Upper lobe of left lung (tissue), 6 donors: ENCODE data around the gene AKAP6. TPM values are rescaled to one million over a fixed set of nuclear protein-coding genes. Genes with fewer than 3 reads are reported as not detected.

Experiments
- ATAC-seq, 2 donors: fragments of 200-7000 bp; cut with Tn5 transposase; one replicate each; pipeline ENCODE4 v1.9.1; 2022; ENCODE audit warnings: mild to moderate bottlenecking in 2 of 2, moderate library complexity in 2 of 2; ENCODE audit not compliant: low FRiP score in 2 of 2
- DNase-seq, 2 donors: peaks; one replicate each; pipeline ENCODE4 v3.0.0-alpha.2; 2019 to 2020
- H3K27ac ChIP-seq, 4 donors: fragments of 200-600 bp; sonication (generic); one replicate each; pipeline ENCODE4 v1.5.1; 2016 to 2019
- H3K27me3 ChIP-seq, 4 donors: fragments of 200-600 bp; sonication (generic); one replicate each; pipeline ENCODE4 v1.5.1; 2017 to 2019
- H3K36me3 ChIP-seq, 4 donors: fragments of 200-600 bp; sonication (generic); one replicate each; pipeline ENCODE4 v1.5.1; 2016 to 2019
- H3K4me1 ChIP-seq, 4 donors: fragments of 200-600 bp; sonication (generic); one replicate each; pipeline ENCODE4 v1.5.1; 2018 to 2019
- H3K4me3 ChIP-seq, 4 donors: fragments of 200-600 bp; sonication (generic); one replicate each; pipeline ENCODE4 v1.5.1; 2017 to 2019; ENCODE audit warnings: mild to moderate bottlenecking in 2 of 4, moderate library complexity in 1 of 4
- H3K9me3 ChIP-seq, 4 donors: fragments of 200-600 bp; sonication (generic); one replicate each; pipeline ENCODE4 v1.5.1; 2018 to 2019
- EP300 ChIP-seq, 4 donors: sonication (generic); formaldehyde crosslinking; IDR thresholded peaks; one replicate each; pipeline ENCODE4 v1.5.1; 2017; ENCODE audit warnings: antibody characterized with exemption in 4 of 4, control low read depth in 2 of 4
- POLR2A ChIP-seq, 4 donors: fragments of 450-650 bp; IDR thresholded peaks; one replicate each; pipeline ENCODE4 v1.5.1; 2016 to 2017; ENCODE audit warnings: antibody characterized with exemption in 4 of 4, mild to moderate bottlenecking in 2 of 4
- POLR2AphosphoS5 ChIP-seq, 2 donors: sonication (generic); formaldehyde crosslinking; IDR thresholded peaks; one replicate each; pipeline ENCODE4 v1.5.1; 2017; ENCODE audit warnings: antibody characterized with exemption in 2 of 2
- WGBS, 2 donors: methylation state at CpG; one replicate each; pipeline ENCODE4 v1.1.5; 2017 to 2018; 5-methylcytosine and 5-hydroxymethylcytosine counted together
- total RNA-seq, 6 donors: library from RNA; depleted of rRNA in 4 of 6; stranded (reverse); fragments of >200 nt in 4 of 6; gene quantifications; one replicate each; pipeline versions ENCODE4 v1.1.0 to v1.2.1, GENCODE V29; 2016 to 2021
- TF ChIP-seq, protein P1 (sequence below), 6 experiments: fragments of 450-650 bp in 4 of 6; fragments of 200-600 bp in 2 of 6; sonication (generic) in 2 of 6; IDR thresholded peaks; one replicate each; pipeline ENCODE4 v1.5.1; 2016 to 2019; ENCODE audit warnings: antibody characterized with exemption in 6 of 6
- donor health status: DM: no; HTN: no; CAD: no; lungs with moderate emphysema.
- donor health status: DM: no; HTN: yes; CAD: no; lungs with severe emphysema.

AKAP6 gene
- total RNA-seq, 6 donors from 2014 or later = 6.2 to 27.7 (median 10.7) TPM

DNA sequence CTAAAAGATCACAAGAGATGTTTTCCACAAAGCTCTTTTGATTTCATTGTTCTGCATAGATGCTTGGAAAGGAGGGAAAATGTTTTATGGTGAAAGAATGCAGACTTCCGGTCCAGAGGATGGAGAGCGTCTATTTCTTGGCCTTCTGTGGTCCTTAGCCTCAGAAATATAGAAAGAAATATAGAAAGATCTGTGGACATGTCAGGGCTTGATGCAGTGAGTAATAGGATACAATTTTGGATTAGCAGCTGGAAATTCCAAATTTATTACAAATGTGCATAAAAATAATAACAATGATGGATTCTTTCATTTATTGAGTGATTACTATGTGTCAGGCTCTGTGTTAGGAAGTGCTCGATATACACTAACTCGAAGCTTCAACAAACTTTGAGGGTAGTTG, 20.2 kb downstream of the AKAP6 start:
- Histone ChIP-seq H3K4me3 (no peak overlapping the region), H3K27me3 (no peaks in the 10 kb centered on the region), H3K36me3 (no peaks in the 10 kb centered on the region), H3K4me1 (no peaks in the 10 kb centered on the region), H3K9me3 (no peaks in the 10 kb centered on the region), H3K27ac (no peak overlapping the region)
- DNase-seq (no peak), ATAC-seq (no peak)
- TF ChIP-seq, protein P1, sequence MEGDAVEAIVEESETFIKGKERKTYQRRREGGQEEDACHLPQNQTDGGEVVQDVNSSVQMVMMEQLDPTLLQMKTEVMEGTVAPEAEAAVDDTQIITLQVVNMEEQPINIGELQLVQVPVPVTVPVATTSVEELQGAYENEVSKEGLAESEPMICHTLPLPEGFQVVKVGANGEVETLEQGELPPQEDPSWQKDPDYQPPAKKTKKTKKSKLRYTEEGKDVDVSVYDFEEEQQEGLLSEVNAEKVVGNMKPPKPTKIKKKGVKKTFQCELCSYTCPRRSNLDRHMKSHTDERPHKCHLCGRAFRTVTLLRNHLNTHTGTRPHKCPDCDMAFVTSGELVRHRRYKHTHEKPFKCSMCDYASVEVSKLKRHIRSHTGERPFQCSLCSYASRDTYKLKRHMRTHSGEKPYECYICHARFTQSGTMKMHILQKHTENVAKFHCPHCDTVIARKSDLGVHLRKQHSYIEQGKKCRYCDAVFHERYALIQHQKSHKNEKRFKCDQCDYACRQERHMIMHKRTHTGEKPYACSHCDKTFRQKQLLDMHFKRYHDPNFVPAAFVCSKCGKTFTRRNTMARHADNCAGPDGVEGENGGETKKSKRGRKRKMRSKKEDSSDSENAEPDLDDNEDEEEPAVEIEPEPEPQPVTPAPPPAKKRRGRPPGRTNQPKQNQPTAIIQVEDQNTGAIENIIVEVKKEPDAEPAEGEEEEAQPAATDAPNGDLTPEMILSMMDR (IDR thresholded peaks at IDR 0.05) = no peak
- TF ChIP-seq POLR2A (IDR thresholded peaks at IDR 0.05) (no peak), EP300 (IDR thresholded peaks at IDR 0.05) (no peak), POLR2AphosphoS5 (IDR thresholded peaks at IDR 0.05) (no peak)
- WGBS, 2 donors = 90 to 92% methylated on average over 4 of the region's 4 CpGs

DNA sequence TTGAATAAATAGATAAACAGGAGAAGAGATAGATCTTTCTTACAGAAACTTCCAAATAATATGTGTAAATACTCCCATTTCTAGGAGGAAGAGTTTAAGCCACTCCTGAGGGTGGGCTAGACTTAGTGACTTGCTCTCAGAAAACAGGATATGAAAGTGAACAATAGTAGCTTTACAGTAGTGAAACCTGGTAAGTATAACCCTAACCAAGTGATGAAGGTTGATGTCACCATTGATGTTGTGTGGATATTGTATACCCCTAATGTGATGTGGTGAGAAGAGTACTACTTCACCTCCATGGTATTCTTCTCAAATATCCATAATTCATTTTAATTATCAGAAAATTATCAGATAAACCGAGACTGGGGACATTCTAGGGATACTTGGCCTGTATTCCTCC, 20.9 kb downstream of the AKAP6 start:
- H3K4me1 ChIP-seq = no peaks in the 10 kb centered on the region
- no peak for ATAC-seq
- no peak overlapping the region for H3K27ac ChIP-seq
- no peak overlapping the region for H3K4me3 ChIP-seq
- H3K27me3 ChIP-seq = no peaks in the 10 kb centered on the region
- TF ChIP-seq, protein P1 (IDR thresholded peaks at IDR 0.05) = no peak
- WGBS, 2 donors = 40 to 70% methylated on average over 1 of the region's 1 CpG
- H3K9me3 ChIP-seq = no peaks in the 10 kb centered on the region
- H3K36me3 ChIP-seq = no peaks in the 10 kb centered on the region
- DNase-seq = no peak

DNA sequence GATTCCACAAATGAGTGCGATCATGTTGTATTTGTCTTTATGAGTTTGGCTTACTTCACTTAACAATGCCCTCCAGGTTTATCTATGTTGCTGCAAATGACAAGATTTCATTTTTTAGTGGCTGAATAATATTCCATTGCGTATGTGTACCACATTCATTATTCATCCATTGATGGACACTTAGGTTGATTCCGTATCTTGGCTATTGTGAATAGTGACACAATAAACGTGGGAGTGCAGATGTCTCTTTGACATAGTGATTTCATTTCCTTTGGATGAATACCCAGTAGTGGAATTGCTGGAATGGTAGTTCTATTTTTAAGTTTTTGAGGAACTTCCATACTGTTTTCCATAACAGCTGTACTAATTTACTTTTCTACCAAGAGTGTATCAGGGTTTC, 23.5 kb downstream of the AKAP6 start:
- TF ChIP-seq POLR2A (IDR thresholded peaks at IDR 0.05) (no peak), EP300 (IDR thresholded peaks at IDR 0.05) (no peak), POLR2AphosphoS5 (IDR thresholded peaks at IDR 0.05) (no peak)
- TF ChIP-seq, protein P1 (IDR thresholded peaks at IDR 0.05) = no peak
- Histone ChIP-seq H3K36me3 (no peaks in the 10 kb centered on the region), H3K27ac (no peak overlapping the region), H3K9me3 (no peaks in the 10 kb centered on the region), H3K4me1 (no peaks in the 10 kb centered on the region), H3K27me3 (no peaks in the 10 kb centered on the region), H3K4me3 (no peak overlapping the region)
- ATAC-seq = no peak
- DNase-seq = no peak
- 75 to 85% methylated on average over 4 of the region's 4 CpGs for WGBS, 2 donors

DNA sequence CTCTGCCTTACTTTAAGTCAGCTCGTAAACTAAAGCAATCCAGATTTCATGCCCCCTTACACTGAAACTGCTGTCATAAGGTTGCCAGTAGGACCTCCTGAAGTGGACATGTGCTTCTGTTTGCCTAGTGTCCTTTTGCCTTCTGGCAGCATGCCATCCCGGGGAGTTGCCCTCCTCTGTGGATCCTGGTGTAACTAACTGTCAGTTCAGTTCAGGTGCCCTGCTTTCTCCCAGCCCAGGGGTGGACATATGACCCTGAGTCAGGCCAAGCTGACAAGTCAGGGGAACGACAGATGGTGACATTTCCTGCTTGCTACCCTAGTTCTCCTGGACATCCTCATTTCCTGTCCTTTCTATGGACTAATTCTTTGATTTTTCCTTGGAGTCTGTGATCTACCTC, 25.6 kb downstream of the AKAP6 start:
- Histone ChIP-seq H3K4me1 (no peaks in the 10 kb centered on the region), H3K4me3 (no peak overlapping the region)
- no peak for TF ChIP-seq POLR2A (IDR thresholded peaks at IDR 0.05)
- TF ChIP-seq, protein P1 (IDR thresholded peaks at IDR 0.05) = no peak
- no peak for TF ChIP-seq POLR2AphosphoS5 (IDR thresholded peaks at IDR 0.05)
- no peak for TF ChIP-seq EP300 (IDR thresholded peaks at IDR 0.05)

DNA sequence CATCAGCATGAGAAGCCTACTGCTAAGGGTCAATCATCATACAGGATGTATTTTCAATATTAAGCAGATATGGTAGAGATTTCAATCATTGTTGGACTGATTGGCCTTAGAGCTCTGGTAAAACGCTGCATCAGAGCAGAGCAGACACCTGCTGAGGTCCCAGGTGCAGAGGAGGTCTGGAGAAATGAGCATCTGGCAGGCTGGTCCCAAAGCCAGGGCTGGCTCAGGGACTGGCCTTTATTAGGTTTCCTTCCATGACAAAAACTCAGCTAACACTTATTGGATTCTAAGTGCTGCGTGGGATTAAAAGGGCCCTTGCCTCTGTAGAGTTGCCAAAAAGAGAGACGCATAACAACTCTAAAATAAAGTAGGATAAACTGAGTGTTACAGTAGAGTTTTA, 29.7 kb downstream of the AKAP6 start:
- DNase-seq = no peak
- no peaks in the 10 kb centered on the region for H3K9me3 ChIP-seq
- TF ChIP-seq EP300 (IDR thresholded peaks at IDR 0.05) = no peak
- TF ChIP-seq, protein P1 (IDR thresholded peaks at IDR 0.05) = no peak
- no peak for TF ChIP-seq POLR2AphosphoS5 (IDR thresholded peaks at IDR 0.05)
- TF ChIP-seq POLR2A (IDR thresholded peaks at IDR 0.05) = no peak
- no peak overlapping the region for H3K4me3 ChIP-seq
- no peaks in the 10 kb centered on the region for H3K36me3 ChIP-seq
- no peaks in the 10 kb centered on the region for H3K4me1 ChIP-seq
- no peaks in the 10 kb centered on the region for H3K27me3 ChIP-seq
- no peak for ATAC-seq
- H3K27ac ChIP-seq = no peak overlapping the region
- 63 to 72% methylated on average over 3 of the region's 3 CpGs for WGBS, 2 donors

More for the DNA sequence above, 25.6 kb downstream of the AKAP6 start:
- ATAC-seq = no peak
- no peak overlapping the region for H3K27ac ChIP-seq
- no peaks in the 10 kb centered on the region for H3K9me3 ChIP-seq
- no peaks in the 10 kb centered on the region for H3K27me3 ChIP-seq
- DNase-seq = no peak
- WGBS, 2 donors = 53 to 66% methylated on average over 3 of the region's 3 CpGs
- H3K36me3 ChIP-seq = no peaks in the 10 kb centered on the region
